Caki2 (cell line): Measurements from ENCODE around the gene PHACTR2. TPM values are rescaled to one million over a fixed set of nuclear protein-coding genes. Genes with fewer than 3 reads are reported as not detected.
A peak's percentile ranks its signal among the peaks of the same experiment; 100 is the strongest.
"Not testable (repeated sequence)": the region's sequence is repeated elsewhere in the genome, so short reads cannot be mapped to it uniquely, and the experiment has no call there.

ENCODE experiments used
- DNase-seq: peaks from one replicate; pipeline ENCODE4 v3.0.0-alpha.2; 2015; ENCODE audit warnings: low read depth
- in situ Hi-C: cut with HindIII; loops from 2 replicates; pipeline ENCODE4 v1.10.0; 2016; ENCODE audit warnings: low sequenced_read_pairs, low pct_unique_long_range_greater_than_20kb, mixed read lengths
- total RNA-seq: library from RNA; depleted of rRNA; stranded (reverse); fragments of >200 nt; shearing (Covaris generic); gene quantifications from 2 replicates; pipeline ENCODE4 v1.2.3, GENCODE V29; 2014; ENCODE audit warnings: low replicate concordance

PHACTR2 gene
- total RNA-seq, 1 experiment from 2014 or later, result 7.6 TPM

DNA sequence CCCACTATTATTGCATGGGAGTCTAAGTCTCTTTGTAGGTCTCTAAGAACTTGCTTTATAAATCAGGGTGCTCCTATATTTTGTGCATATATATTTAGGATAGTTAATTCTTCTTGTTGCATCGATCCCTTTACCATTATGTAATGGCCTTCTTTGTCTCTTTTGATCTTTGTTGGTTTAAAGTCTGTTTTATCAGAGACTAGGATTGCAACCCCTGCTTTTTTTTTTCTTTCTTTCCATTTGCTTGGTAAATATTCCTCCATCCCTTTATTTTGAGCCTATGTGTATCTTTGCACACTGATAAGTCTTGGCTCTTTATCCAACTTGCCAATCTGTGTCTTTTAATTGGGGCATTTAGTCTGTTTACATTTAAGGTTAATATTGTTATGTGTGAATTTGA, 8.3 kb upstream of the PHACTR2 start:
- in situ Hi-C loops, DNase-seq: not testable (repeated sequence)

DNA sequence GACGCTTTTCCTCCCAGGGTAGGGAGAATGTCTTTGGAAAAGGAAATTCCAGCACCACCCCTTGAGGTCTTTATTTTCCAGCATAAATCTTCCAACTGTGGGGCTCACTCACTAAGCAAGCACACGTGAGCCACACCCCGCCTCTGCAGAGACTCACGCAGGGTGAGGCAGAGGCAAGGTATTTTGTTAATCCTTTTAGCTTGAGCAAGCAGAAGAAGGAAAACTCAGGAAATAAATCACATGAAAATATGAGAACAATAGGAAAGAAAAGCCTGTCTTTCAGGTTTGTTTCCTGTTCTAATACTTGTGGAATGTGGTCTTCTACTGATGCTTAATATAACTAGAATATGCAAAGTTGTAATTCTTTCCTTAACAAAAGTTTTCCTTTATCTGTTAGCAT, 4.1 kb upstream of the PHACTR2 start:
- DNase-seq, result peak; percentile 23
- in situ Hi-C loops, result no loop called here

DNA sequence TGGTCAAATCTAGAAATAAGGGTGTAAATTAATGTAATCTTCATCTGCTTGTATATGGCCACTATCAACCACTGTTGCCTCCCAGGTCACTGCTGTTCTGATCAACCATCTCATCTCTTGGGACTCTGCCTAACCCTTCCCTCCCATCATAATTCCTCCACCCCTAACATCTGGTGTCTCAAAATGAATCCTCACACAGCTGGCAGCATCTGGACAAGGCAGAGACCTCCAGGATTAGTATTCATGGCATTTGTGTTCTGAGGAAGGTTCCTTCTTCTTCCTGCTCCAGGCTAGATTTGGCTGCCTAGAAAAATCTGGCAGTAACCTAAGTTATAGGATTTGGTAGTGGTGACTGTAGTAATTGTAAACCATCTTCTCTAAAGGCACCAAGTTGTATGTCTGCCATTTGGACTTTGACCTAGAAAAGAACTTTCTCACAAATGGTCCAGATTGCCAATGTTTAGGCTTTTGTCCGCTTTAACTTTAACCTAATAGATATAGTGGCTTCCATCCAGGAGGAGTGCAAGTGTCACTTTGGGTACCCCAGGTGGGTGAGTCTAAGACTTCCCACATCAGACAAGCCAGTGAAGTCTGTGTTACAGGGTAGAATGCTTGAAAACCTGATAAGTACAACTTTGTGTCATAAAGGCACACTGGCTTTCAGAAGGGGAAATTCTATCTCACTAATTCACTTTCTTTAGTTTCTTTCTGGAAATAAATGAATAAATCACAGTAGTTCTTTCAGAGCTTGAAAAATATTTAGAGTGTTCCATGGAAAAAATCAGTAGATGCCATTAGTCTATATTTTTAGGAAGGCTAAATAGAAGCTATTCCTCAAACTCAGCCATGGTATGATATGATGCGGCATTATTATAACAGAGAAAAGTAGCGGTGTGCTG, 3.0 kb upstream of the PHACTR2 start:
- DNase-seq, result no peak
- in situ Hi-C loops, result no loop called here

DNA sequence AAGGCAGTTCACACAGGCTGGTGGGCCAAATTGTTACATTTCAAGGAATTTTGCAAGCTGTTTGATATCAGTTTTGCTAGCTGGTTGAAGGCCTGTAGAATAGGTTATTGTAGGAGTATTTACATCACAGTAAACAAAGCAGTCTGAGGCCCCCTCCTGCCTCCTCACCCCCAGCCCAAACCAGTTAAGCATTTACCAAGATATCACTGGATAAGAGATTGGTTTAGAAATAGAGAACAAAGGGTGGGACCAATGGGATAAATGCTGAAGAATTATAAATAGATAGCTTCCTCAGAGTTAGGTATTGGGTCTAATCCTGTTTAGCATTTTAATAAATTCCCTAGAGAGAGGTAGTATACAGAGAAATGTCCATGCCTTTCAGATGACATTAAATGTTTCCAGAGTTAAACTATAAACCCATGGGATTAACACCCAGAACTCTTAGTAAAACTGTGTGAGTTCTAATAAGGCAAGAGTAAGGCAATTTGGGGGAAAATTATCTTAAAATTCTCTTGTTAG, 2.3 kb upstream of the PHACTR2 start:
- no peak for DNase-seq
- in situ Hi-C loops, result no loop called here

DNA sequence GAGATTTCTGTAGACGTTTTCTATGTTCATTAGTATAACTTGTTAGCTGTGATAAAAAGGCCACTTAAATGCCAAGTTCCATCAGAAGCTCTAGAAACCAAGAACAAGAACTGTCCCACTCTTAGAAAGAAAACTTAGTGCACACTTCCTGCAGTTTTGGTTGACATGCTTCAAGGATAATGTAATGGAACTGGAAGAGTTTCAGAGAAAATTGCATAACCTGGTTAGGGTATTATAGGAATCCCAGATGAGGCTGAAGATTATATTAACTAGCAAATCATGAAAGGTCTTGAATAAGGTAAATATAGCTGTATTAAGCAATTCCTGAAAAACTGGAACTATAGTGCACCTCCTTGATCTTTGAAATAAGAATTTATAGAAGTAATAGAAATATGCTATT, 1.8 kb upstream of the PHACTR2 start:
- no peak for DNase-seq
- in situ Hi-C loops, result no loop called here

DNA sequence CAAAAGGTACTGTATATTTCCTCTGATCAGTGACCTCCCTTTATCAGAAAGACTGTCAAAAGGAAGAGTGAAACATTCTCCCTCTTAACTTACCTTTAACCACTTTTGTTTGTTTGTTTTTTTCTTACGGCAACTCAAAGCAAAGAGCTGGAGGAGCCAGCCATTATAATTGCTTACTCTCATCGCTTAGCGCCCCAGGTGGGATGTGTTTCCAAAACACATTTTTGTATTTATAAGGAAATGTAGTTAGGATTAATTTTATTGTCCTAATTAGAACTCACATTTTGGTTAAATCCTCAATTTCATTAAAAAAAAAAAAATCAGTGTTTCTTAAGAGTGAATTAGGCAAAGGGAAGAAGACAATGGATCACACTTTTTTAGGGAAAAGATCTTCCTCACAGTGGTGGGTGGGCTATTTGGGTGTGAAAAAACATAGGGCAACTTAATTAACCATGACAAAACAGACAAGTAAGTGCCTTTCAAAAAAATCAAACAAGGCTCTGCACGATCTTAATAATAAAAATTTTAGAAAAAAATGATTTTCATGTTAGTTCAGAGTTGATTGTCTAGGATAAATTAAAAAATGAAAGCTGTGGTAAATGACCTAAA, 1.2 kb upstream of the PHACTR2 start:
- in situ Hi-C loops, result no loop called here
- no peak for DNase-seq

DNA sequence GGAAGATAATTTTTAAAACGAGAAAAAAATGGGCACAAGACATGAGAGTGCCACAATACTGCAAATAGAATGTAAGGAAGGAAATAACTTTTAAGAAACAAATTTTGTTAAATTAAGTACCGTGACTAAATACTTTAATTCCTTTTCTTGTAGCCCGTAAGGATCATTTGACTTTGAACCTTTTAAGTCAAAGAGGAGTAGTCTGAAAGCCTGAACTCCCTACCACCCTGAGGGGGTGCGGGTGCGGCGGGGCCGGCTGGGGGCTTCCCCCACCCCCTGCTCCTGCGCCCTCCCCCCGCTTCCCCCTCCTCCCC, 231 bp upstream of the PHACTR2 start:
- in situ Hi-C loops, result no loop called here

DNA sequence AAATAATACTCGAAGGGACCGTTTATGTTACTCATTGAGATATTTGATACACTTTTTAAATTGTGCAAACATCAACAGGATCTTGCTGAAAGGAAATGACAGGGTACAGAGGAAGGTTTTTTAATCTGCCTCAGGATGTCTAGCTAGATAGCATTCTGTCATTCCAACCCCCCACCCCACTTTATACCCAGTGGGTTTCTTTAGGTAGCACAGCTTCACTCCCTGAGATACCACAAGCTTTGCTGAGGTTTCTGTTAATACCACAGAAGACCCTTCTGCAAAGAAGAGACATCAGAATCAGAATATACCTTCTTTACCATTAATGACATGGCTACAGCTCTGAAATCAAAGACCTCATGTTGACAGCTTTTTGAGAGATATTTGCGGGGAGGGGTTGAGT, 1.3 kb downstream of the PHACTR2 start:
- DNase-seq, result no peak
- in situ Hi-C loops, result no loop called here

More for the DNA sequence above, 231 bp upstream of the PHACTR2 start:
- no peak for DNase-seq

DNA sequence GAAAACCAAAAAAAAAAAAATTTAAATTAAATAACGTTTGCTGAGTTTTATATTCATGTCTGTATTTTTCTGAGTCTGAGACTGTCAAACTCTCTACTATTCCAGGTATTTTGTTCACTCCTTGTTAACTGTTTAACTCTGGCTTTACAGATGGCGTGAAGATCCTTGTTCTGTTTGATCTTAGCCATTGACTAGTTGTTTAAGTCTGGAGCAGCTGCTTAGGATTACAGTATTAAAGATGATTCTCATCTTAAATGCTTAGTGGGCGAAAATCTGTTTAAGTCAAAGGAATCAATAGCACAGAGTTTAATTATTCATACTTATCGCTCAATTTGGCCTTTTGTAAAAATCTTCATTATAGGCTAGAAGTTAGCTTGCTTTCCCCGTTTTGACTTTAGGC, 2.4 kb downstream of the PHACTR2 start:
- in situ Hi-C loops, result no loop called here
- DNase-seq, result no peak

DNA sequence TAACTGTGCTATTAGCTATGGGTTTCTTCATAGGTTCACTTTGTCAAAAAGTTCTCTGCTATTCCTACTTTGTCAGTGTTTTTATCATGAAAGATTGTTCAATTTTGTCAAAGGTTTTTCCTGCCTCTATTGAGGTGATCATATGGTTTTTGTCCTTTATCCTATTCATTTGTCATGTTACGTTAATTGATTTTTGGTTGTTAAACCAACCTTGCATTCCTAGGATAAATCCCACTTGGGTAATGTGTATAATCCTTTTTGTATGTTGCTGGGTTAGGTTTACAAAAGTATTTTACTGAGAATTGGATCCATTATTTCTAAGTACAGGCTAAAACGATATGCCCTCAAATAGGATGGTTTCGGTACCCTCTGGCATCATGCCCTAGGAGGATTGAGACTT, 5.0 kb downstream of the PHACTR2 start:
- DNase-seq, result no peak
- in situ Hi-C loops, result no loop called here

DNA sequence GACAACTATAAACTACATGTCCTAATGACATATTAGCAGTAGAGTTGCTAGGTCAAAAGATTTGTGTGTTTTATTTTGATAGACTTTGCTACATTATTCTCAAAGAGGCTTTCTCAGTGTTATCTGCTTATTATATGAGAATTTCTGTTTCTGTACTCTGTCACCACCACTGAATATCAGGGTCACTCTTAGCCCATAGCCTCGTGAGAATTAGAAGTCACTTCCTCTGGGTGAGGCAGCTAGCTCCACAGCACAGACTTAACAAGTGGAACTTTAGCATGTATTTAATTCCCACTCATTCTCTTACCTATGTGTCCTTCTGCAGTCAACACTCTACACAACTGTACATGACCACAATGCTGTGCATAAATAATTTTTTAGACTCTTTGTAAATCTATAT, 6.7 kb downstream of the PHACTR2 start:
- DNase-seq, result no peak
- in situ Hi-C loops, result no loop called here

DNA sequence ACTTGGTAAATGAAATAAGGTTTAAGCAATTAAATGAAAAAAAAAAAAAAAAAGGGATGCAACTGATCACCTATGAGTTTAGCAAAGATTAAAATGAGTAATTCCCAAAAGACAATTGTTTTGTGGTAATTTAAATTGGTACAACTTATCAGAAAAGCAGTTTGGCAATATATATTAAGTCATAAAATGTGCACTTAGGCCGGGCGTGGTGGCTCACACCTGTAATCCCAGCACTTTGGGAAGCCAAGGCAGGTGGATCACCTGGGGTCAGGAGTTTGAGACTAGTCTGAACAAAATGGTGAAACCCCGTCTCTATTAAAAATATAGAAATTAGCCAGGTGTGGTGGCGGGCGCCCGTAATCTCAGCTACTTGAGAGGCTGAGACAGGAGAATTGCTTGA, 7.9 kb downstream of the PHACTR2 start:
- in situ Hi-C loops, result no loop called here
- DNase-seq, result no peak

DNA sequence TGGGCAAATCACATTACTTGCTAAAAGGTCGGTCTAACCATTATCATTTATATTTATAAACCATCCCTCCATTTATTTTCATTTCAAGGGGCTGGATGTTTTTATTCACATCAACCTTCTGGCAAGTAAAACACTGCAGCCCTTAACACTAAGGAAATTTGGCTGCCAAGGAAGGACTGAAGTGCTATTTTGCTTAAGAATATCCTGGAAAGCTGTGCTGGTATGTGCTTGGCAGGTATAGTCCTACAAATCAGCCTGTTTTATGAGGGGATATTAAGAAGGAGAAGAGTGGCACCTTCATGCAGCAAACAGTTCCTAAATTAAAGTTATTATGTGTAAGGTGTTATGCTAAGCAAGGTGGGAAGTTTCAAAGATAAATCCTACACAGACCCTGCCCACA, 9.8 kb downstream of the PHACTR2 start:
- no peak for DNase-seq
- in situ Hi-C loops, result no loop called here

DNA sequence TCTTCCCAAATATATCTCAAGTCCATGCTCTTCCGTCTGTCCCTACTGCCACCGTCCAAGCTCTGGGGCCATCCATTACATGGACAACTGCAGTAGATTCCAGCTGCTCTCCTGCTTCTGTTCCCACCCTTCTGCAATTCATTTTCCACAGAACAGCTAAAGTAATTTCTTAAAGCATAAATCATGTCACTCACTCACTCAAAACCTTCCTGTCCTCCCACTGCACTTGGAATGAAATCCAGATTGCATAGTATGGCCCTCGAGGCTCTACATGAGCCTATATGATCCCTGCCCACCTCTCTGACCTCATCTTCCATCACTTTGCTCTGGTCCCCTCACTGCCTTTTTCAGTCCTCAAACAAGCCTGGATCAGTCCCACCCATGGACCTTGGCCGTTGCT, 10.9 kb downstream of the PHACTR2 start:
- DNase-seq, result no peak
- in situ Hi-C loops, result no loop called here

DNA sequence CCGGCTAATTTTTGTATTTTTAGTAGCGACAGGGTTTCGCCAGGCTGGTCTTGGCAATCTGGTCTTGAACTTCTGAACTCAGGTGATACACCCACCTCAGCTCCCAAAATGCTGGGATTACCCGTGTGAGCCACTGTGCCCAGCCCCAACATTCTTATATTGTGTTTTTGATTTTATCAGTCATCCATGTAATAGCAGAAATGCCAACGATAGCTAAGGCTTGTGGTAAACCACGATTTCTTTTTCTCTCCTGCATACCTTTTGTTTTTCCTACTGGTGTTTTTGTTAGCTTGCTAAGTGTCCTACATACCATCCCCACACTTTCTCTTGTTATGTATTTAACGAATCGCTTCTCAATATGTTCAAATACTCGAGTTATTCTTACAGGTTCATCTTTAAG, 12.1 kb downstream of the PHACTR2 start:
- DNase-seq, result no peak
- in situ Hi-C loops, result no loop called here

DNA sequence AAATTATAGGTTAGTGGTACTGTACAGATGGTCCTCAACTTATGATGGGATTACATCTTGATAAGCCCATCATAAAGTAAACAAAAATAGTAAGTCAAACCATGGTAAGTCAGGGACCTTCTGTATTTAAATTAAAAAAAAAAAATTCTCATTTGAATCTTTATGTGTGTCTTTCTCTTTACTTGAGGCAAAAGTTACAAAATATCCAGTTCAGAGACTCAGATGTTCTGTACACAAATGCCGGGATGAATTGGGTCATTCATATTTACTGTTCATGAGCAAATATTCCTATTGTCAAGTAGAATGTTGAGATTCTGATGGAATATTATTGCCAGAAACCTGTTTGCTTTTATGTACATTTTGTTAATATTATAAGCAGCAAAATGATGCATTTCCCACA, 13.4 kb downstream of the PHACTR2 start:
- no peak for DNase-seq
- in situ Hi-C loops, result no loop called here

DNA sequence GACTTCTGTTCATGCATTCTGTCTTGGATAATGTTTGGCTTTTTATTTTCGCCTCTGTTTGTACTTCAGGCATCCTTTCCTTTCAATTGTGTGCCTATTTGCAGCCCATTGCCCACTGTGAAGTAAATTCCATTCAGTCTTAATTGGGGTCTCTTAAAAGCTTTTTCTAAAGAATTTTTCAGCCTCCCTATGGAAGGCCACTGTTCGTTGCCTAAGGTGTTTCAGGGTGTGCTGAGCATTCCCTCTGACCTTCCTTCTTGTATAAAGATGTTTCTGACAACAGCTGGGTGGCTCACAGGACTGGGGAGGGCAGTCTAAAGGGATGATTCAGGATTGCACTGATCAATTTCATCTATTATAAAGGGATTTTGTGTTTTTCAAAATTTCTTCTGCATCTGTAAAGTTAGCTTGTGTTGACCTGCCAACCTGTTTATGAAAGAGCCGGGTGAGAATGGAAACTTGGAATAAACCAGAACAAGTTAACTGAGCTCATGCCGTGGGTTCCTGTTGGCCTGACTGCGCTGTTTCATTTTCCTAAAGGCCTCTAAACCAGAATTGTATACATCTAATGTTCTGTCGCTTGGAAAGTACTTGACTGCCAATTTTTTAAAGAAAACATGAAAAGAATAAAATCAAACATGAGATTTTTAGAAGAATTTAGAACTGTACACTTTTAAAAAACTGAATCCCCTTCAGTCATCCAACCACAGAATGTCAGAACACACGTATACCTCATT, 14.3 kb downstream of the PHACTR2 start:
- in situ Hi-C loops, result no loop called here
- DNase-seq, result no peak

DNA sequence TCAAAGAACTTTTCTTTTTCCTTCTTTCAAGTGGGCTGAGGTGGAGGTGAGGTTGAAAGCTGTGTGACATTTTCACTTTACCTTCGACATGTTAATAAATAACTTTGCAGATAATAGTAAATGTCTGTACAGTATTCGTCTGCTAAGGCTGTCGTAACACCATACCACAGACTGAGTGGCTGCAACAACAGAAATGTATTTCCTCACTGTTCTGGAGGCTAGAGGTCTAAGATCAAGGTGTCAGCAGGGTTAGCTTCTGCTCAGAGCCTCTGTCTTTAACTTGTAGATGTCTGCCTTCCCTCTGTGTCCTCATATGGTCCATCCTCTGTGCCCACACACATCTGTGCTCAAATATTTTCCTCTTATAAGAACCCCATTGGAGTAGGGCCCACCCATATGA, 14.9 kb downstream of the PHACTR2 start:
- DNase-seq, result no peak
- in situ Hi-C loops, result no loop called here

DNA sequence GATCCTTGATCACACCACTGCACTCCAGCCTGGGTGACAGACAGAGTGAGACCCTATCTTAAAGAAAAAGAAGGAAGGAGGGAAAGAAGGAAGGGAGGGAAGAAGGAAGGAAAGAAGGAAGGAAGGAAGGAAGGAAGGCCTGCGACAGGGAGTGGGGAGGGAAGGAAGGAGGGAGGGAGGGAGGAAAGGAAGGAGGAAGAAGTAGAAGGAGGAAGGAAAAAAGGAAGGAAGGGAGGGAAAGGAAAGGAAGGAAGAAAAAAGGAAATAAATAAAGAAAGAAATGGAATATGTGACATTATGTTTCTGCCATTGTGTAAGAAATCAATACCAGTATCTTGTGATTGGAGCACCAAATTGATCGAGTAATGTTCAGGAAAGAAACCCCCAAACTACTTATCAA, 16.2 kb downstream of the PHACTR2 start:
- in situ Hi-C loops, result no loop called here
- no peak for DNase-seq
